Measurements from ENCODE around the gene ASXL3.

GRCh38 chr18:33541316-33541715, 36.7 kb upstream of the ASXL3 start:
- TF ChIP-seq, protein P1, sequence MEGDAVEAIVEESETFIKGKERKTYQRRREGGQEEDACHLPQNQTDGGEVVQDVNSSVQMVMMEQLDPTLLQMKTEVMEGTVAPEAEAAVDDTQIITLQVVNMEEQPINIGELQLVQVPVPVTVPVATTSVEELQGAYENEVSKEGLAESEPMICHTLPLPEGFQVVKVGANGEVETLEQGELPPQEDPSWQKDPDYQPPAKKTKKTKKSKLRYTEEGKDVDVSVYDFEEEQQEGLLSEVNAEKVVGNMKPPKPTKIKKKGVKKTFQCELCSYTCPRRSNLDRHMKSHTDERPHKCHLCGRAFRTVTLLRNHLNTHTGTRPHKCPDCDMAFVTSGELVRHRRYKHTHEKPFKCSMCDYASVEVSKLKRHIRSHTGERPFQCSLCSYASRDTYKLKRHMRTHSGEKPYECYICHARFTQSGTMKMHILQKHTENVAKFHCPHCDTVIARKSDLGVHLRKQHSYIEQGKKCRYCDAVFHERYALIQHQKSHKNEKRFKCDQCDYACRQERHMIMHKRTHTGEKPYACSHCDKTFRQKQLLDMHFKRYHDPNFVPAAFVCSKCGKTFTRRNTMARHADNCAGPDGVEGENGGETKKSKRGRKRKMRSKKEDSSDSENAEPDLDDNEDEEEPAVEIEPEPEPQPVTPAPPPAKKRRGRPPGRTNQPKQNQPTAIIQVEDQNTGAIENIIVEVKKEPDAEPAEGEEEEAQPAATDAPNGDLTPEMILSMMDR (IDR thresholded peaks at IDR 0.05; ENCODE audit: low read depth, low read length, missing input control): no peak
- TF ChIP-seq YY1 (IDR thresholded peaks at IDR 0.05) (no peak), GABPA (IDR thresholded peaks at IDR 0.05 in 1 of 2, conservative IDR thresholded peaks at IDR 0.05 in 1 of 2) (no peak)

Measured in liver (tissue), 3 donors.